ENCODE measurements around the gene SDR9C7.

- TF ChIP-seq CTCF (IDR thresholded peaks at IDR 0.05) = no peak
- no peak for TF ChIP-seq ZFX (IDR thresholded peaks at IDR 0.05; ENCODE audit: borderline replicate concordance)
These were observed 12.2 kb downstream of the SDR9C7 start for GRCh38 chr12:56922031-56922430.

Data from 22Rv1 (cell line).